PC-9 (cell line): Measurements from ENCODE around the gene MRPS14. TPM values are rescaled to one million over a fixed set of nuclear protein-coding genes. Genes with fewer than 3 reads are reported as not detected.

Experiments used
- BruUV-seq: library from RNA; stranded (reverse); fragments of 400-500 nt; replicated peaks from 2 replicates; lab custom pipeline; 2021; lab: Mats Ljungman, UMichigan
- CTCF ChIA-PET: fragments of 300-600 bp; sonication (Branson Sonifier 250); formaldehyde crosslinking; loops from one replicate; lab custom pipeline; 2022; ENCODE audit warnings: antibody characterized with exemption; lab: Charles Lee
- POLR2A ChIA-PET: fragments of 300-600 bp; sonication (Branson Sonifier 250); formaldehyde crosslinking; loops from one replicate; lab custom pipeline; 2022; ENCODE audit warnings: antibody characterized with exemption; ENCODE audit not compliant: unreplicated experiment; lab: Charles Lee
- DNase-seq, 2 experiments: peaks; one replicate each; pipeline versions ENCODE4 v3.0.0 to v3.0.0-alpha.2; 2015 to 2022; ENCODE audit warnings: mixed read lengths in 1 of 2
- H2AFZ ChIP-seq: fragments of 200-600 bp; sonication (generic); 2 replicates; pipeline ENCODE4 v1.8.1; 2017; ENCODE audit warnings: antibody characterized with exemption
- H3F3A ChIP-seq: fragments of 200-600 bp; sonication (generic); 2 replicates; pipeline ENCODE4 v1.8.1; 2017; ENCODE audit warnings: antibody characterized with exemption, mild to moderate bottlenecking, low read depth; ENCODE audit not compliant: insufficient read depth
- H3K27ac ChIP-seq: fragments of 200-600 bp; sonication (generic); 2 replicates; pipeline ENCODE4 v1.6.1; 2016; ENCODE audit warnings: mixed run types
- H3K27me3 ChIP-seq: fragments of 200-600 bp; sonication (generic); 2 replicates; pipeline ENCODE4 v1.6.1; 2016; ENCODE audit warnings: low read depth, mixed run types; ENCODE audit not compliant: insufficient read depth
- H3K36me3 ChIP-seq: fragments of 200-600 bp; sonication (generic); 2 replicates; pipeline ENCODE4 v1.6.1; 2016; ENCODE audit warnings: low read depth, mixed run types
- H3K4me1 ChIP-seq: fragments of 200-600 bp; sonication (generic); replicated peaks from 2 replicates; pipeline ENCODE4 v1.6.1; 2016; ENCODE audit warnings: mixed run types; ENCODE audit not compliant: insufficient read depth
- H3K4me2 ChIP-seq: fragments of 200-600 bp; sonication (generic); 2 replicates; pipeline ENCODE4 v1.6.1; 2017; ENCODE audit warnings: mixed run types
- H3K4me3 ChIP-seq: fragments of 200-600 bp; sonication (generic); 2 replicates; pipeline ENCODE4 v1.6.1; 2016; ENCODE audit warnings: mixed run types
- H3K79me2 ChIP-seq: fragments of 200-600 bp; sonication (generic); 2 replicates; pipeline ENCODE4 v1.6.1; 2017; ENCODE audit warnings: low read depth, mixed run types
- H3K9me2 ChIP-seq: fragments of 200-600 bp; sonication (generic); 2 replicates; pipeline ENCODE4 v1.8.1; 2017; ENCODE audit warnings: mild to moderate bottlenecking; ENCODE audit not compliant: insufficient read depth
- H3K9me3 ChIP-seq: fragments of 200-600 bp; sonication (generic); 2 replicates; pipeline ENCODE4 v1.8.1; 2016; ENCODE audit warnings: low read depth; ENCODE audit not compliant: insufficient read depth
- H4K20me1 ChIP-seq: fragments of 200-600 bp; sonication (generic); 2 replicates; pipeline ENCODE4 v1.8.1; 2017; ENCODE audit not compliant: insufficient read depth
- CTCF ChIP-seq: fragments of 200-600 bp; sonication (generic); conservative IDR thresholded peaks from 2 replicates; pipeline ENCODE4 v1.6.1; 2017; ENCODE audit warnings: mixed run types, antibody characterized with exemption, mild to moderate bottlenecking, moderate library complexity
- EZH2 ChIP-seq: fragments of 200-600 bp; sonication (generic); IDR thresholded peaks from 2 replicates; pipeline ENCODE4 v1.8.0; 2017; ENCODE audit warnings: antibody characterized with exemption, low read depth
- intact Hi-C: fragments of 100-400 bp; cut with micrococcal nuclease; formaldehyde crosslinking; loops from one replicate; pipeline ENCODE4 v1.10.0; 2022; ENCODE audit not compliant: unreplicated experiment
- total RNA-seq: library from RNA; stranded (reverse); gene quantifications from 2 replicates; pipeline ENCODE4 v1.2.3, GENCODE V29; 2021

Gene MRPS14
- total RNA-seq, 1 experiment from 2014 or later = 28.8 TPM

GRCh38 chr1:174964972-174965361 is 58.3 kb downstream of the MRPS14 start:
- H3K27me3 ChIP-seq = no peaks in the 10 kb centered on the region
- H3K9me3 ChIP-seq = no peaks in the 10 kb centered on the region
- peaks cover 37% of the 10 kb centered on the region for H3F3A ChIP-seq
- ChIA-PET CTCF (no interaction called here), POLR2A (no interaction called here)
- no peaks in the 10 kb centered on the region for H4K20me1 ChIP-seq
- DNase-seq = no peak
- peak overlapping the region; percentile 83 for H3K27ac ChIP-seq
- TSS peak; percentile 51 for BruUV-seq
- no peak overlapping the region for H2AFZ ChIP-seq
- no peaks in the 10 kb centered on the region for H3K36me3 ChIP-seq
- intact Hi-C loops = loop anchor here (2.0 kb wide), 1 partner anchor 34 kb away; the partner anchor contains the start of gene CACYBP
- H3K79me2 ChIP-seq = no peaks in the 10 kb centered on the region
- peaks cover 64% of the 10 kb centered on the region for H3K4me1 ChIP-seq
- H3K4me2 ChIP-seq = peak overlapping the region; percentile 60
- H3K9me2 ChIP-seq = no peaks in the 10 kb centered on the region
- TF ChIP-seq CTCF (no peak), EZH2 (no peak)
- H3K4me3 ChIP-seq = no peak overlapping the region

DNA sequence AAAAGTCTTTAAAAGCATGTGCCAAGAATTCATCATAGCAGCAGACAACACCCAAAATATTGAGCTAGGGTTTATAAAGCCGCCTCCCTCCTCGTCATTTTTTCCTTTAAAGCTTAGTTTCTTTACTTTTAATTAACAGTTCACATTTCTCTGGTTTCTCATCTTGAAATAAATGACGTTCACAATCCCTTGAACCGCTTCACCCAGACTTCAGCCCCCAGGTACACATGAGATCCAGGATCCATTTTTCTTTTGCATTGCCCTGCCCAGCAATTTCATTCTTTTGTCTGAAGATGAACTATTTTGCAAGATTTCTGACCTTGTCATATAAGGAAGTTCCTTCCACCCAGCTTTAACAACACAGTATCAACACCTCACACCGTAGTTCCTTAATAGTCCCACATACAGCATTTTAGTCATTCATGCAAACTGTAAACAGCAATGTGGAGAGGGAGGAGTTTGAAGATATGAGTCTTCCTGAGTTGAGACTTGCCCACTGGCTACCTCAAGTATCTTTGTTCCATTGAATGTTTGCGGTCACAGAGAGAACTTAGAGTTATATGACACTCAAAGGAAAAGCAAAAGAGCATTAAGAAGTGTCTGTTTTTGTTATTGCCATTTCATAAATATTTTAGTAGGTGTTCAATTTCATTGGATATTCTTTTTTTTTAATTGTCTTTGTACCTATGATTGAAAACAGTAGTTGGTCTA is 58.8 kb downstream of the MRPS14 start:
- Histone ChIP-seq H3F3A (peaks cover 37% of the 10 kb centered on the region), H2AFZ (no peak overlapping the region), H3K4me1 (peaks cover 64% of the 10 kb centered on the region), H3K27ac (peak overlapping the region; percentile 83), H3K79me2 (no peaks in the 10 kb centered on the region), H3K27me3 (no peaks in the 10 kb centered on the region), H3K9me2 (no peaks in the 10 kb centered on the region), H4K20me1 (no peaks in the 10 kb centered on the region), H3K9me3 (no peaks in the 10 kb centered on the region), H3K4me3 (no peak overlapping the region), H3K36me3 (no peaks in the 10 kb centered on the region), H3K4me2 (peak overlapping the region; percentile 60)
- BruUV-seq = no TSS peak
- ChIA-PET POLR2A (interaction anchor here (0.6 kb wide), 1 partner anchor 14 kb away, joined by 4 read pairs; no protein-coding TSS in a partner anchor), CTCF (interaction anchor here (0.6 kb wide), 1 partner anchor 1796 kb away, joined by 3 read pairs; no protein-coding TSS in a partner anchor)
- intact Hi-C loops = loop anchor here (2.0 kb wide), 1 partner anchor 34 kb away; the partner anchor contains the start of gene CACYBP
- DNase-seq = peak; percentile 29 to 97
- TF ChIP-seq EZH2 (no peak), CTCF (no peak)

GRCh38 chr1:174963529-174964125 is 59.6 kb downstream of the MRPS14 start:
- Histone ChIP-seq H3K9me2 (no peaks in the 10 kb centered on the region), H3K27ac (peak overlapping the region; percentile 83), H3K4me3 (no peak overlapping the region), H4K20me1 (no peaks in the 10 kb centered on the region), H3K4me1 (peaks cover 56% of the 10 kb centered on the region), H3K27me3 (no peaks in the 10 kb centered on the region), H2AFZ (no peak overlapping the region), H3K9me3 (no peaks in the 10 kb centered on the region), H3F3A (peaks cover 32% of the 10 kb centered on the region), H3K4me2 (peak overlapping the region; percentile 60), H3K36me3 (no peaks in the 10 kb centered on the region), H3K79me2 (no peaks in the 10 kb centered on the region)
- CTCF ChIA-PET = no interaction called here
- POLR2A ChIA-PET = interaction anchor here (0.6 kb wide), 1 partner anchor 13 kb away, joined by 4 read pairs; no protein-coding TSS in a partner anchor
- intact Hi-C loops = loop anchor here (2.0 kb wide), 1 partner anchor 35 kb away; the partner anchor contains the start of gene CACYBP
- TF ChIP-seq EZH2 (no peak), CTCF (no peak)
- peak in 1 of 2 experiments; percentile 44 for DNase-seq
- no TSS peak for BruUV-seq

Other genes with a start within 250 kb of the MRPS14 start
- 154 and 156 TPM in 2 replicates for gene CACYBP, start 23.5 kb downstream of the MRPS14 start, total RNA-seq
- not detected in 2 replicates for gene TNN, start 44.4 kb upstream of the MRPS14 start, total RNA-seq
- gene KIAA0040, start 169.4 kb upstream of the MRPS14 start, total RNA-seq = 8.8 and 9.5 TPM in 2 replicates